ENCODE results near the gene CDCA3. TPM values are rescaled to one million over a fixed set of nuclear protein-coding genes. Genes with fewer than 3 reads are reported as not detected.

CDCA3 gene
- total RNA-seq, 1 donor from 2014 or later = 1.1 TPM

GRCh38 chr12:6826734-6827436 is 24.2 kb downstream of the CDCA3 start:
- no peaks in the 10 kb centered on the region for H3K27me3 ChIP-seq
- no peak overlapping the region for H3K27ac ChIP-seq
- no peak overlapping the region for H3K4me3 ChIP-seq
- intact Hi-C loops (cut with DNase I) = loop anchor here (10.0 kb wide), 1 partner anchor 92 kb away; no protein-coding TSS in a partner anchor
- TF ChIP-seq, protein P1, sequence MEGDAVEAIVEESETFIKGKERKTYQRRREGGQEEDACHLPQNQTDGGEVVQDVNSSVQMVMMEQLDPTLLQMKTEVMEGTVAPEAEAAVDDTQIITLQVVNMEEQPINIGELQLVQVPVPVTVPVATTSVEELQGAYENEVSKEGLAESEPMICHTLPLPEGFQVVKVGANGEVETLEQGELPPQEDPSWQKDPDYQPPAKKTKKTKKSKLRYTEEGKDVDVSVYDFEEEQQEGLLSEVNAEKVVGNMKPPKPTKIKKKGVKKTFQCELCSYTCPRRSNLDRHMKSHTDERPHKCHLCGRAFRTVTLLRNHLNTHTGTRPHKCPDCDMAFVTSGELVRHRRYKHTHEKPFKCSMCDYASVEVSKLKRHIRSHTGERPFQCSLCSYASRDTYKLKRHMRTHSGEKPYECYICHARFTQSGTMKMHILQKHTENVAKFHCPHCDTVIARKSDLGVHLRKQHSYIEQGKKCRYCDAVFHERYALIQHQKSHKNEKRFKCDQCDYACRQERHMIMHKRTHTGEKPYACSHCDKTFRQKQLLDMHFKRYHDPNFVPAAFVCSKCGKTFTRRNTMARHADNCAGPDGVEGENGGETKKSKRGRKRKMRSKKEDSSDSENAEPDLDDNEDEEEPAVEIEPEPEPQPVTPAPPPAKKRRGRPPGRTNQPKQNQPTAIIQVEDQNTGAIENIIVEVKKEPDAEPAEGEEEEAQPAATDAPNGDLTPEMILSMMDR (IDR thresholded peaks at IDR 0.05) = no peak
- ATAC-seq (no peak), DNase-seq (no peak)
- H3K9me3 ChIP-seq = no peaks in the 10 kb centered on the region
- H3K4me1 ChIP-seq = peaks cover 5% of the 10 kb centered on the region
- H3K36me3 ChIP-seq = no peaks in the 10 kb centered on the region

DNA sequence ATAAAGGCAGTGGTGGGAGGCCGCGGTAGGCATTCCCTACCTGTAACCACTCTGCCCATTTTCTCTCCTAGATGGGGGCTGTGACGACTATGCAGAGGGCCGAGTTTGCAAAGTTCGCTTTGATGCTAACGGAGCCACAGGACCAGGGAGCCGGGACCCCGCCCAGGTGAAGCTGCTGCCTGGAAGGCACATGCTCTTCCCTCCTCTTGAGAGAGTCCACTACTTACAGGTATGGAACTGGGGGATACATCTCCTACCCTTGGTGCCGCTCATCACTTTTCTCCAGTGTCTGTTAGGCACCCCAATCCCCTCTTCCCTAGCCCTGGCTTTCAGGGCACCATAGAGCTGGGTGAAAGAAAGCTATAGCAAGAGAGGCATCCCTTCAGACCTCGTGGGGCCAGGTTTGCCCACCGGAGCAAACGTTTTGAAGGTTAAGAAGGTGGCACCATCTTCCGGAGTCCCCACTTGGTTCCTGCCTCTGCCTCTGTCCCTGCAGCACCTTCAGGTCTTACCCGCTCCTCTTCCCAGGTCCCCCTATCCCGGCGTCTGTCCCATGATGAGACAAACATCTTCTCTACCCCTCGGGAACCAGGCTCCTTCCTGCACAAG is 24.9 kb downstream of the CDCA3 start:
- H3K27ac ChIP-seq = no peak overlapping the region
- no peaks in the 10 kb centered on the region for H3K27me3 ChIP-seq
- TF ChIP-seq, protein P1 (IDR thresholded peaks at IDR 0.05) = no peak
- ATAC-seq (no peak), DNase-seq (no peak)
- H3K4me1 ChIP-seq = peaks cover 5% of the 10 kb centered on the region
- H3K9me3 ChIP-seq = no peaks in the 10 kb centered on the region
- no peak overlapping the region for H3K4me3 ChIP-seq
- intact Hi-C loops (cut with DNase I) = loop anchor here (10.0 kb wide), 1 partner anchor 91 kb away; no protein-coding TSS in a partner anchor
- no peaks in the 10 kb centered on the region for H3K36me3 ChIP-seq

DNA sequence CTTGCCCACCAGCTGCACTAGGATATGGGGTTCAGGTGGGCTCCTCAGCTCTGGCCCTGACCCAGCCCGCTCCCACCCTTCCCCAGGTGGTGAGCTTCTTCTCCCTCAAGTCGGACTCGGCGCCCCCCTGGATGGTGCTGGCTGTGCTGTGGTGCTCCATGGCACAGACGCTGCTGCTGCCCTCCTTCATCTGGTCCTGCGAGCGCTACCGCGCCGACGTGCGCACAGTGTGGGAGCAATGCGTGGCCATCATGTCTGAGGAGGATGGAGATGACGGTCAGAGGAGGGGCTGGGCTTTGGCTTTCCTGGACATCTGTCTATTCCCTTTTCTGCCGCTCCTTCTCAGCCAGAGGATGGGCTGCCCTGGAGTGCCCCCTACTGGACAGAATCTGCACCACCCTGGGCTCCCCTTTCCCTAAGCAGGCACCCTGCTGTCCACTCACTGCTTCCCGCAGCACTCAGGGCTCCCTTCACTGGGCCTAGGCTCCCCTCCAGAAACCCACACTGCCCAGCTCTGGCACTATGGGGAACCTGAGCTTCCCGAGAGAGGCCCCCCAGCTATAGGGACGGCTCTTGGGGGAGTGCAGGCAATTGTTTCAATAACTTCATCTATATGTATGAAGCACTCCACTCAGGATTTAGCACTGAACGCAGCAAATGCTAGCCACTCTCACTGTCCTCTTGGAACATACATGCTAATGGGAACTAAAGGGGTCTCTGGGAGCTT is 25.5 kb downstream of the CDCA3 start:
- TF ChIP-seq, protein P1 (IDR thresholded peaks at IDR 0.05) = peak; percentile 94
- DNase-seq = peak; percentile 89
- no peaks in the 10 kb centered on the region for H3K36me3 ChIP-seq
- no peaks in the 10 kb centered on the region for H3K9me3 ChIP-seq
- H3K4me1 ChIP-seq = peaks cover 9% of the 10 kb centered on the region
- no peak overlapping the region for H3K4me3 ChIP-seq
- ATAC-seq = peak; percentile 81
- H3K27ac ChIP-seq = no peak overlapping the region
- no peaks in the 10 kb centered on the region for H3K27me3 ChIP-seq
- intact Hi-C loops (cut with DNase I) = loop anchor here (10.0 kb wide), 1 partner anchor 91 kb away; no protein-coding TSS in a partner anchor

- Histone ChIP-seq H3K9me3 (no peaks in the 10 kb centered on the region), H3K36me3 (no peaks in the 10 kb centered on the region), H3K4me1 (peaks cover 11% of the 10 kb centered on the region), H3K27me3 (no peaks in the 10 kb centered on the region), H3K4me3 (no peak overlapping the region), H3K27ac (no peak overlapping the region)
- ATAC-seq (no peak), DNase-seq (no peak)
- intact Hi-C loops (cut with DNase I) = loop anchor here (10.0 kb wide), 1 partner anchor 90 kb away; no protein-coding TSS in a partner anchor
- TF ChIP-seq, protein P1 (IDR thresholded peaks at IDR 0.05) = no peak
Observed at GRCh38 chr12:6824901-6825381, 26.1 kb downstream of the CDCA3 start.

DNA sequence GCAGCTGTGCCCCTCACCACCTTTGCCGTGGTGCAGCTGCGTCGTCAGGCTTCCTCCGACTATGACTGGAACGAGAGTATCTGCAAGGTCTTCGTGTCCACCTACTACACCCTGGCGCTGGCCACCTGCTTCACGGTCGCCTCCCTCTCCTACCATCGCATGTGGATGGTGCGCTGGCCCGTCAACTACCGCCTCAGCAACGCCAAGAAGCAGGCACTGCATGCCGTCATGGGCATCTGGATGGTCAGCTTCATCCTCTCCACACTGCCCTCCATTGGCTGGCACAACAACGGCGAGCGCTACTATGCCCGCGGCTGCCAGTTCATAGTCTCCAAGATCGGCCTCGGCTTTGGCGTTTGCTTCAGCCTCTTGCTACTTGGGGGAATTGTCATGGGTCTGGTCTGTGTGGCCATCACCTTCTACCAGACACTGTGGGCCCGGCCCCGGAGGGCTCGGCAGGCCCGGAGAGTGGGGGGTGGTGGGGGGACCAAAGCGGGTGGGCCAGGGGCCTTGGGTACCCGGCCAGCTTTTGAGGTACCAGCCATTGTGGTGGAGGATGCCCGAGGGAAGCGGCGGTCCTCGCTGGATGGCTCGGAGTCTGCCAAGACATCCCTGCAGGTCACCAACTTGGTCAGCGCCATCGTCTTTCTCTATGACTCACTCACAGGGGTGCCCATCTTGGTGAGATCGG is 26.9 kb downstream of the CDCA3 start:
- ATAC-seq (no peak), DNase-seq (no peak)
- TF ChIP-seq, protein P1 (IDR thresholded peaks at IDR 0.05) = no peak
- no peaks in the 10 kb centered on the region for H3K9me3 ChIP-seq
- peaks cover 11% of the 10 kb centered on the region for H3K4me1 ChIP-seq
- H3K27ac ChIP-seq = no peak overlapping the region
- H3K4me3 ChIP-seq = no peak overlapping the region
- H3K27me3 ChIP-seq = no peaks in the 10 kb centered on the region
- no peaks in the 10 kb centered on the region for H3K36me3 ChIP-seq
- intact Hi-C loops (cut with DNase I) = loop anchor here (10.0 kb wide), 1 partner anchor 89 kb away; no protein-coding TSS in a partner anchor

All from upper lobe of right lung (tissue), 1 donor.